Measurements from ENCODE around the gene DNAH14. TPM values are rescaled to one million over a fixed set of nuclear protein-coding genes. Genes with fewer than 3 reads are reported as not detected.

Gene DNAH14
- polyA plus RNA-seq, 2 donors = 1.1 to 2.1 TPM

DNA sequence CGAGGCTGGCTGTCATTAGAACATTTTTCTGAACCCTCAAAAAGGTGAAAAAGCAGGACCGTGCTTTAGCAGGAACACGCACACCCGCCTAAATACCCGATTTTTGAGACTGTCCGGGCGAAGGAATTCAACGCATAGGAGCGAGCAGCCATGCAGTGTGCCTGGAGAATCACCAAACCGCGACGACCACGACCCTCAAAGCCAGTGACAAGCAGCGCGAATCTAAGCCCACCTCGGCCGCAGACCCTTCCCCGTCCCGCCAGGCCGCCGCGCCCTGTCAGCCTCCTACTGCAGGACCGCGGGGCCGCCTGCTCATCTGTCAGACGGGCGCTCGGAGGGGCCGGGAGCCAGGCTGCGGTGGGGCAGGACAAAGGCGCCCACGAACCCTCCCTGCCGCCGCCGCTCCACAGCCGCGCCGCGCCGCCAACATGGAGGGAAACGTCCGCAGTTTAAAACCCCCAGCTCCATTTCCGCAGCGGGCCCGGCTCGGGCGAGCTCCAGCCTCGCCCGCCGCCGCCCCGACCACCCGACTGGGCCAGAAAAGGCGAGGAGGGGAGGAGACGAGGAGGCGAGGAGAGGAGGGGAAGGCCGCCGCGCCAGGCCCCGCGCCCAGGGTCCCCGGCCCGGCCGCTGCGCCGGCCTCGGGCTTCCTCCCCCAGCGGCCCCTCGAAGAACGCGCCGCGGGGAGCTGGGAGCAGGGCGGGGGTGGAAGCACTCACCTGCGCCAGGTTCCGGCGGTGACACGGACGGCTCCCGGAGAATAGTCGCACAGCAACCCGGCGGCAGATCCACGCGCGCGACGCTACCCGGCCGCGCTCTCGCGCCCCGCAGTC lies 498.0 kb downstream of the DNAH14 start, which contains the start of gene LBR:
Gene LBR (minus strand): TSS at position 804 of the 833 bp plus-strand sequence. CDS start 3,963 bp downstream, outside the sequence.
- Histone ChIP-seq H3K27me3 (ENCODE audit: control insufficient read depth in 1 of 2, insufficient read depth in 2 of 2, low read length in 2 of 2) (no peaks in the 10 kb centered on the region), H3K9me3 (ENCODE audit: control insufficient read depth in 2 of 2, insufficient read depth in 1 of 2, low read depth in 1 of 2, low read length in 1 of 2) (no peaks in the 10 kb centered on the region), H3K27ac (ENCODE audit: low read depth in 2 of 2, low read length in 1 of 2) (peak within 1 kb of the TSS; percentile 98 to 99), H3K4me1 (ENCODE audit: control insufficient read depth in 2 of 2, insufficient read depth in 2 of 2, low read length in 1 of 2) (peaks cover 4 to 5% of the 10 kb centered on the region in 2 donors), H3K4me3 (ENCODE audit: low read depth in 1 of 2, low read length in 2 of 2) (peak within 1 kb of the TSS; percentile 90 to 98), H3K36me3 (ENCODE audit: control insufficient read depth in 2 of 2, insufficient read depth in 2 of 2, low read length in 1 of 2) (no peaks in the 10 kb centered on the region)
- 0 to 1% methylated on average over 50 to 94 of the region's 94 CpGs for WGBS, 2 donors

DNA sequence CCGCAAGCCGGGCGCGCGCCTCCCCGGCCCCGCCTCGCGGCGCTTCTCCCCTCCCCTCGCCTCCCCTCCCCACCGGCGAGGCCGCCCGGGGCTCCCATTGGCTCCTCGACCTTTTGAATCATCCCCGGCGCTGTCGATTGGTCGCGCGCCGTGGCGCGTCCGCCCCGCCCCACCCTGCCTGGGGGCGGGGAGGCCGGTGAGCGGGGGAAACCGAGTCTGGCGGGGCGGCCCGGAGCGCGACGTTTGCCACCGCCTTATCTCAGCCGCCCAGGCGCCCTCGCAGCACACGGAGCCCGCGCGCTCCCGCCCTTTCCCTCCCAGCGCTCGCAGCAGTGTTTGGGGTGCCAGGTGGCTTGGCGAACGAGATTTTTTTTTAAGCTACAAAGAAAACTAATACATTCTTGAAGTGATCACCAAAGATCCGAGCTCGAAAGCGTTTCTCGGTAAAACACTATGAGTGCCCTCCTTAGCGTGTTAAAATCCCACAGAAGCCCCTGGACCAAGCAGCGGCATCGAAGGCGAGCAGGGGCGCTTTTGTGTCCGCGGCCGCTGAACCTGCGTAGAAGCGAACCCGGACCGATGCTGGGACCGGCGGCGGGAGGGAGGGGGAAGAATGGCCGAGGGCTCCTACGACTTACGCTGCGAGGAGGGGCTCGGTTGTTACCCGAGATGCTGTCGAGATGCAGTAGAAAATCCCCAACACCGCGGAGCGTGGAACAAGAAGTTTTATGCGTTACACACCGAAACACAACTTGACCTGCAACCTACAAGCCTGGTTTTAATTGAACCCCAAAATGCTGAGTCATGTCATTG lies 498.8 kb downstream of the DNAH14 start:
- peaks cover 4 to 5% of the 10 kb centered on the region in 2 donors for H3K4me1 ChIP-seq (ENCODE audit: control insufficient read depth in 2 of 2, insufficient read depth in 2 of 2, low read length in 1 of 2)
- 0 to 1% methylated on average over 66 to 81 of the region's 81 CpGs for WGBS, 2 donors
- H3K27me3 ChIP-seq (ENCODE audit: control insufficient read depth in 1 of 2, insufficient read depth in 2 of 2, low read length in 2 of 2) = no peaks in the 10 kb centered on the region

DNA sequence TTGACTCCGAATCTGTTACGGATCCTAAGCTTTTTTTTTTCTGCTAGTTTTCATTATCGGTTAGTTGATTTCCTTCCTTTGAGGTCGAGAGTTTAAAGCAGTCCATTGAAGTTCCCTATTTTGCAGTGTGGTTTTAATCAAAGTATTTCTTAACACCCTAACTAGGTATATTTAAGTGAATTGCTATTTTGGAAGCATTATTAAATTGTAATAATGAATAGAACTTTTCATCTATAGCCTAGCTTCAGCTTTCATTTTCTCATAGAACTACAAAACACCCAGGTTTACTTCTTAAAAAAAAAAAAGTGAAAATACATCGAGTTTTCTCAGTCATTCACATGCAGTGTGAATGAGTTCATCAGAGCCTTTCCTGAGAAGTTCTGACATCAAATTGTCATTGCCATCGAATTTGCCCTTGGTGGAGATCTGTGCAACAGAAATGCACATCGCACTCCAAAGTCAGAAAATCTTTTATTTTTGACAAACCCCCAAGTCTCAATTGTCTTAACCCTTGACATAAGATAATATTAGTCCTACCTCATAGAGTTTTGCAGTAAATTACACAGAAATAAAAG lies 499.5 kb downstream of the DNAH14 start:
- peak overlapping the region; percentile 90 to 98 for H3K4me3 ChIP-seq (ENCODE audit: low read depth in 1 of 2, low read length in 2 of 2)

More for the DNA sequence above, 498.8 kb downstream of the DNAH14 start:
- peak overlapping the region; percentile 90 to 98 for H3K4me3 ChIP-seq (ENCODE audit: low read depth in 1 of 2, low read length in 2 of 2)
- H3K27ac ChIP-seq (ENCODE audit: low read depth in 2 of 2, low read length in 1 of 2) = peak overlapping the region; percentile 98 to 99
- H3K9me3 ChIP-seq (ENCODE audit: control insufficient read depth in 2 of 2, insufficient read depth in 1 of 2, low read depth in 1 of 2, low read length in 1 of 2) = no peaks in the 10 kb centered on the region
- H3K36me3 ChIP-seq (ENCODE audit: control insufficient read depth in 2 of 2, insufficient read depth in 2 of 2, low read length in 1 of 2) = no peaks in the 10 kb centered on the region

DNA sequence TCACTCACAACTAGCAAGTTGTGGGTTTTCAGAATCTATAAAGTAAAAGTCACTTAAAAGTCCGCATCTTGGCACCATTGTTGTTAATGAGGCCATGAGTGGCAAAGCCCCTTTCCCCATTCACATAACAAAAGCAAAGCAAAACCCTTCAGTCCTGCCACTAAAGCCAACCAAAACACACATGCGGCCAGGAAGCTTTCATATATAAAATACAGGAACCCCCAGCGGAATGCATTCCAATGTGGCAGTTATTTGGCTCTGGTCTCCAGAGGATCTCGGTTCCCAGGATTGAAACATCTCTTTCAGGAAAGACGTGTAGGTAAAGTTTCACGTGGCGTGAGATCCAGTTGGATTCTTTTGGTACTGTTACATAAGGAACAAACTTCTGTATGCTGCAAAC lies 500.8 kb downstream of the DNAH14 start:
- Histone ChIP-seq H3K27ac (ENCODE audit: low read depth in 2 of 2, low read length in 1 of 2) (no peak overlapping the region), H3K27me3 (ENCODE audit: control insufficient read depth in 1 of 2, insufficient read depth in 2 of 2, low read length in 2 of 2) (no peaks in the 10 kb centered on the region), H3K4me1 (ENCODE audit: control insufficient read depth in 2 of 2, insufficient read depth in 2 of 2, low read length in 1 of 2) (peaks cover 0 to 4% of the 10 kb centered on the region in 2 donors), H3K4me3 (ENCODE audit: low read depth in 1 of 2, low read length in 2 of 2) (no peak overlapping the region), H3K9me3 (ENCODE audit: control insufficient read depth in 2 of 2, insufficient read depth in 1 of 2, low read depth in 1 of 2, low read length in 1 of 2) (no peaks in the 10 kb centered on the region), H3K36me3 (ENCODE audit: control insufficient read depth in 2 of 2, insufficient read depth in 2 of 2, low read length in 1 of 2) (no peaks in the 10 kb centered on the region)
- 79 to 84% methylated on average over 7 of the region's 7 CpGs for WGBS, 2 donors

More for the DNA sequence above, 499.5 kb downstream of the DNAH14 start:
- 17 to 19% methylated on average over 7 of the region's 7 CpGs for WGBS, 2 donors
- Histone ChIP-seq H3K36me3 (ENCODE audit: control insufficient read depth in 2 of 2, insufficient read depth in 2 of 2, low read length in 1 of 2) (no peaks in the 10 kb centered on the region), H3K27ac (ENCODE audit: low read depth in 2 of 2, low read length in 1 of 2) (peak overlapping the region; percentile 98 to 99), H3K27me3 (ENCODE audit: control insufficient read depth in 1 of 2, insufficient read depth in 2 of 2, low read length in 2 of 2) (no peaks in the 10 kb centered on the region), H3K4me1 (ENCODE audit: control insufficient read depth in 2 of 2, insufficient read depth in 2 of 2, low read length in 1 of 2) (peaks cover 4 to 5% of the 10 kb centered on the region in 2 donors), H3K9me3 (ENCODE audit: control insufficient read depth in 2 of 2, insufficient read depth in 1 of 2, low read depth in 1 of 2, low read length in 1 of 2) (no peaks in the 10 kb centered on the region)

DNA sequence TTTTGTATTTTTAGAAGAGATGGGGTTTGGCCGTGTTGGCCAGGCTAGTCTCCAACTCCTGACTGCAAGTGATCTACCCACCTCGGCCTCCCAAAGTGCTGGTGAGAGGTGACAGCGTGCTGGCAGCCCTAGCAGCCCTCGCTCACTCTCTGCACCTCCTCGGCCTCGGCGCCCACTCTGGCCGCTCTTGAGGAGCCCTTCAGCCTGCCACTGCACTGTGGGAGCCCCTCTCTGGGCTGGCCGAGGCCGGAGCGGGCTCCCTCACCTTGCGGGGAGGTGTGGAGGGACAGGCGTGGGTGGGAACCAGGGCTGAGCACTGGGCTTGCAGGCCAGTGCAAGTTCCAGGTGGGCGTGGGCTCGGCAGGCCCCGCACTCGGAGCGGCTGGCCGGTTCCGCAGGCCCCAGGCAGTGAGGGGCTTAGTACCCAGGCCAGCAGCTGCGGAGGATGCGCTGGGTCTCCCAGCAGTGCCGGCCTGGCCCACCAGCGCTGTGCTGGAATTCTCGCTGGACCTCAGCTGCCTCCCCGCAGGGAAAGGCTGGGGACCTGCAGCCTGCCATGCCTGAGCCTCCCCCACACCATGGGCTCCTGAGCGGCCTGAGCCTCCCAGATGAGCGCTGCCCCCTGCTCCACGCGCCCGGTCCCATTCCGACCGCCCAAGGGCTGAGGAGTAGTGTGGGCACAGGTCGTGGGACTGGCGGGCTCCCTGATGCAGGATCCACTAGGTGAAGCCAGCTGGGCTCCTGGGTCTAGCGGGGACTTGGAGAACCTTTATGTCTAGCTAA lies 501.8 kb downstream of the DNAH14 start:
- no peak overlapping the region for H3K4me3 ChIP-seq (ENCODE audit: low read depth in 1 of 2, low read length in 2 of 2)
- H3K9me3 ChIP-seq (ENCODE audit: control insufficient read depth in 2 of 2, insufficient read depth in 1 of 2, low read depth in 1 of 2, low read length in 1 of 2) = no peaks in the 10 kb centered on the region
- no peaks in the 10 kb centered on the region for H3K36me3 ChIP-seq (ENCODE audit: control insufficient read depth in 2 of 2, insufficient read depth in 2 of 2, low read length in 1 of 2)
- peaks cover 0 to 2% of the 10 kb centered on the region in 2 donors for H3K4me1 ChIP-seq (ENCODE audit: control insufficient read depth in 2 of 2, insufficient read depth in 2 of 2, low read length in 1 of 2)
- WGBS, 2 donors = 94% methylated on average over 34 to 36 of the region's 36 CpGs
- H3K27me3 ChIP-seq (ENCODE audit: control insufficient read depth in 1 of 2, insufficient read depth in 2 of 2, low read length in 2 of 2) = no peaks in the 10 kb centered on the region
- no peak overlapping the region for H3K27ac ChIP-seq (ENCODE audit: low read depth in 2 of 2, low read length in 1 of 2)

DNA sequence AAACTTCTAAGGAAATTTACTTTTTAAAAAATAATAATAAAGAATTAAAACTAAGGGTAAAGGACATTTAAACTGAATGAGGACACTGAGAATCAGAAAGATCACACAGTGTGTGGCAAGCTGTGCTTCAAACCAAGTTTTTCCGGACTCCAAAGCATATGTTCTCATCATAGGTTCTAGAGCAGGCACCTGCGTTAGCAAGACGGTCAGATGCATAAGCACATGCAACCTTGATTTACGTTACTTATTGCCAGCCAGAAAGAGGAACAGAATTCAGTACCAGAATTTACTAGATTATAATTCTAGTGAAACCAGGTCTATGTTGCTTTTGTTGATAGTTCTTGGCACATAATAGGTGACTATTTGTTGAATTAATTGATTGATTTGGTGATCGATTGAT lies 504.6 kb downstream of the DNAH14 start:
- WGBS, 2 donors = 85 to 87% methylated on average over 5 of the region's 5 CpGs
- no peaks in the 10 kb centered on the region for H3K9me3 ChIP-seq (ENCODE audit: control insufficient read depth in 2 of 2, insufficient read depth in 1 of 2, low read depth in 1 of 2, low read length in 1 of 2)

DNA sequence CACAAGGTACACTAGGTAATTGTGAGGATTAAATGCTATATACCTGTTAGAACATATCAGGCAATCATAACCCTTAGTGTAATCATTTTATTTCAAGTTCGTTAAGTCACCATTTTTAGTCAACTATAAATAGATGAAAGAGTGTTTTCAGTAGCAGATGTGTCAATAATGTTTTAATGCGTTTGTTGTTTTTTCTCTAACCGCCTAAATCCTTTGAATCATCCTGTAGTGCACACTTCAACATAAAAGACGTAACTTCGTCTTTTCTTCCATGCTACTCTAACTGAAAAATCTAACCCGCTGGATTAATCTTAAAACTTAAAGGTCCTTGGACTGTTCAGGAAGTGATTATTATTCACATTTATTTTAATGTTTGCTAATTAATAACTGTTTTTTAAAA lies 505.6 kb downstream of the DNAH14 start:
- 73 to 77% methylated on average over 6 of the region's 6 CpGs for WGBS, 2 donors

More for the DNA sequence above, 504.6 kb downstream of the DNAH14 start:
- Histone ChIP-seq H3K27me3 (ENCODE audit: control insufficient read depth in 1 of 2, insufficient read depth in 2 of 2, low read length in 2 of 2) (no peaks in the 10 kb centered on the region), H3K4me1 (ENCODE audit: control insufficient read depth in 2 of 2, insufficient read depth in 2 of 2, low read length in 1 of 2) (no peaks in the 10 kb centered on the region), H3K4me3 (ENCODE audit: low read depth in 1 of 2, low read length in 2 of 2) (no peak overlapping the region), H3K36me3 (ENCODE audit: control insufficient read depth in 2 of 2, insufficient read depth in 2 of 2, low read length in 1 of 2) (no peaks in the 10 kb centered on the region), H3K27ac (ENCODE audit: low read depth in 2 of 2, low read length in 1 of 2) (no peak overlapping the region)

DNA sequence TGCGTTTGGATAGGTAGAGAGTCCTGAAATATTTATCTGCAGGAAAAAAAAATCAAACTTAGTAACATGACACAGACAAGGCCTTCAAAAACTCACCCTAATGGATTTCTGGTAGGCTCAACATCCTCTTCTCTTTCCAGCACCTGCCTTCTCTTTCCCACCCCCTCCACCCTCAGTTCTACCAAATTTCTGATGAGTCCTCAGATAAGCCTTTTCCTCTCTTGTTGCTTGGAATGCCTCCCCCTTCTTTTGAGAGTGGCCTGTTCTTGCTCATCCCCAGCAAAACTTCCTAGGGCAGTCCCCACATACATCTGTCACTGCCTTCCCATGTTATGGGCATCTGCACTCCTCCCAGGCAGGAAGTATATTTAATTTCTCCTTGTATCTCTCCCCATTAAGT lies 506.0 kb downstream of the DNAH14 start:
- WGBS, 2 donors = 92 to 96% methylated on average over 1 of the region's 1 CpG
- no peaks in the 10 kb centered on the region for H3K4me1 ChIP-seq (ENCODE audit: control insufficient read depth in 2 of 2, insufficient read depth in 2 of 2, low read length in 1 of 2)
- H3K36me3 ChIP-seq (ENCODE audit: control insufficient read depth in 2 of 2, insufficient read depth in 2 of 2, low read length in 1 of 2) = no peaks in the 10 kb centered on the region
- H3K9me3 ChIP-seq (ENCODE audit: control insufficient read depth in 2 of 2, insufficient read depth in 1 of 2, low read depth in 1 of 2, low read length in 1 of 2) = no peaks in the 10 kb centered on the region
- no peaks in the 10 kb centered on the region for H3K27me3 ChIP-seq (ENCODE audit: control insufficient read depth in 1 of 2, insufficient read depth in 2 of 2, low read length in 2 of 2)
- H3K27ac ChIP-seq (ENCODE audit: low read depth in 2 of 2, low read length in 1 of 2) = no peak overlapping the region
- H3K4me3 ChIP-seq (ENCODE audit: low read depth in 1 of 2, low read length in 2 of 2) = no peak overlapping the region

More for the DNA sequence above, 505.6 kb downstream of the DNAH14 start:
- no peaks in the 10 kb centered on the region for H3K27me3 ChIP-seq (ENCODE audit: control insufficient read depth in 1 of 2, insufficient read depth in 2 of 2, low read length in 2 of 2)
- no peaks in the 10 kb centered on the region for H3K9me3 ChIP-seq (ENCODE audit: control insufficient read depth in 2 of 2, insufficient read depth in 1 of 2, low read depth in 1 of 2, low read length in 1 of 2)
- no peak overlapping the region for H3K4me3 ChIP-seq (ENCODE audit: low read depth in 1 of 2, low read length in 2 of 2)
- no peak overlapping the region for H3K27ac ChIP-seq (ENCODE audit: low read depth in 2 of 2, low read length in 1 of 2)
- H3K4me1 ChIP-seq (ENCODE audit: control insufficient read depth in 2 of 2, insufficient read depth in 2 of 2, low read length in 1 of 2) = no peaks in the 10 kb centered on the region
- H3K36me3 ChIP-seq (ENCODE audit: control insufficient read depth in 2 of 2, insufficient read depth in 2 of 2, low read length in 1 of 2) = no peaks in the 10 kb centered on the region

DNA sequence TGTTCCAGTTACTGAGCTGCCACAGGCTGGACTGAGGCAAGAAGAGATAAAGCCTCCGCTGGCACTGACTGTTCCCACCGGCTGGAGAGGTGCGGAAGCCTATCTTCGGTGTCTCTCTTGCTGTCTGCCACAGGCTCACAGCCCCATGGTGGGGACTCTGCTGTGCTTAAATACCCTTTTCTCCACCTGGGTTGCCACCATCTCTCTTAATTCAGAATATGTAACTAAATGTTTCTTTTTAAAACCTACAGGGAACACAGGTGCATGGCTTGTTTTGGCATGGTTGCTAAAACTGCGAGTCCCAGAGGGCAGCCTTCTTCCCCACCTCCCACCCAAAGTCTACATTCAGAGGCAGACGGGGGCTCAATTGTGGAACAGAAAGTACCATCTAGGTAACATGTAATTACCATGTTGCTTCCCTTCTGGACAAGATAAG lies 506.5 kb downstream of the DNAH14 start:
- Histone ChIP-seq H3K4me1 (ENCODE audit: control insufficient read depth in 2 of 2, insufficient read depth in 2 of 2, low read length in 1 of 2) (no peaks in the 10 kb centered on the region), H3K27ac (ENCODE audit: low read depth in 2 of 2, low read length in 1 of 2) (no peak overlapping the region), H3K4me3 (ENCODE audit: low read depth in 1 of 2, low read length in 2 of 2) (no peak overlapping the region), H3K27me3 (ENCODE audit: control insufficient read depth in 1 of 2, insufficient read depth in 2 of 2, low read length in 2 of 2) (no peaks in the 10 kb centered on the region), H3K9me3 (ENCODE audit: control insufficient read depth in 2 of 2, insufficient read depth in 1 of 2, low read depth in 1 of 2, low read length in 1 of 2) (no peaks in the 10 kb centered on the region), H3K36me3 (ENCODE audit: control insufficient read depth in 2 of 2, insufficient read depth in 2 of 2, low read length in 1 of 2) (no peaks in the 10 kb centered on the region)
- 71 to 79% methylated on average over 6 of the region's 6 CpGs for WGBS, 2 donors
